GM12874 (cell line): ENCODE data around the gene LSM4.
A peak's percentile ranks its signal among the peaks of the same experiment; 100 is the strongest.

Experiments
- TF ChIP-seq, protein P1 (sequence below): IDR thresholded peaks from 2 replicates; pipeline ENCODE4 v1.5.1; 2011; ENCODE audit warnings: low read depth, mild to moderate bottlenecking, control low read depth, low read length, moderate library complexity; ENCODE audit not compliant: insufficient read depth

LSM4 gene

DNA sequence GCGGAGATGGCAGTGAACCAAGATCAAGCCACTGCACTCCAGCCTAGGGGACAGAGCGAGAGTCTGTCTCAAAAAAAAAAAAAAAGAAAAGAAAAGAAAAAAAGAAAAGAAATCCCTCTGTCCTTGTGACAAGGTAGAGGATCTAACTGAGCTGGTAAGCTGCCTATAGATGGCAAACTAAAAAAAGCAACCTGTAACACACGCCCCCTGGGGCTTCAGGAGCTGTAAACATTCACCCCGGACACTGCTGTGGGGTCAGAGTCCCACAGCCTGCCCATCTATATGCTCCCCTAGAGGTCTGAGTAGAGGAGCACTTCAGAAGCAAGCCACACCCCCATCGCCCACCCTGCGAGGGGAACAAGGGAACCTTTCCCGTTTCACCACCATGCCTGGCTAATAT lies 13.2 kb upstream of the LSM4 start:
- TF ChIP-seq, protein P1, sequence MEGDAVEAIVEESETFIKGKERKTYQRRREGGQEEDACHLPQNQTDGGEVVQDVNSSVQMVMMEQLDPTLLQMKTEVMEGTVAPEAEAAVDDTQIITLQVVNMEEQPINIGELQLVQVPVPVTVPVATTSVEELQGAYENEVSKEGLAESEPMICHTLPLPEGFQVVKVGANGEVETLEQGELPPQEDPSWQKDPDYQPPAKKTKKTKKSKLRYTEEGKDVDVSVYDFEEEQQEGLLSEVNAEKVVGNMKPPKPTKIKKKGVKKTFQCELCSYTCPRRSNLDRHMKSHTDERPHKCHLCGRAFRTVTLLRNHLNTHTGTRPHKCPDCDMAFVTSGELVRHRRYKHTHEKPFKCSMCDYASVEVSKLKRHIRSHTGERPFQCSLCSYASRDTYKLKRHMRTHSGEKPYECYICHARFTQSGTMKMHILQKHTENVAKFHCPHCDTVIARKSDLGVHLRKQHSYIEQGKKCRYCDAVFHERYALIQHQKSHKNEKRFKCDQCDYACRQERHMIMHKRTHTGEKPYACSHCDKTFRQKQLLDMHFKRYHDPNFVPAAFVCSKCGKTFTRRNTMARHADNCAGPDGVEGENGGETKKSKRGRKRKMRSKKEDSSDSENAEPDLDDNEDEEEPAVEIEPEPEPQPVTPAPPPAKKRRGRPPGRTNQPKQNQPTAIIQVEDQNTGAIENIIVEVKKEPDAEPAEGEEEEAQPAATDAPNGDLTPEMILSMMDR = no peak

DNA sequence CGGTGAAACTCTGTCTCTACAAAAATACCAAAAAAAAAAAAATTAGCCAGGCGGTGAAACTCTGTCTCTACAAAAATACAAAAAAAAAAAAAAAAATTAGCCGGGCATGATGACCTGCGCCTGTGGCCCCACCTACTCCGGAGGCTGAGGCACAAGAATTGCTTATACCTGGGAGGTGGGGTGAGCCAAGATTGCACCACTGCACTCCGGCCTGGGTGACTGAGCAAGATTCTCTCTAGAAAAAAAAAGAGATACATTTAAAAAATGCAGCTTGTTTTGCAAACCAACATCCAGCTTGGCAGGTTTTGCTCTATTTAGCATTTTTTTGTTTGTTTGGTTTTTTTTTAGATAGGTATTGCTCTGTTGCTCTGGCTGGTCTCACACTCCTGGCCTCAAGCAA lies 10.8 kb upstream of the LSM4 start:
- TF ChIP-seq, protein P1 = no peak

DNA sequence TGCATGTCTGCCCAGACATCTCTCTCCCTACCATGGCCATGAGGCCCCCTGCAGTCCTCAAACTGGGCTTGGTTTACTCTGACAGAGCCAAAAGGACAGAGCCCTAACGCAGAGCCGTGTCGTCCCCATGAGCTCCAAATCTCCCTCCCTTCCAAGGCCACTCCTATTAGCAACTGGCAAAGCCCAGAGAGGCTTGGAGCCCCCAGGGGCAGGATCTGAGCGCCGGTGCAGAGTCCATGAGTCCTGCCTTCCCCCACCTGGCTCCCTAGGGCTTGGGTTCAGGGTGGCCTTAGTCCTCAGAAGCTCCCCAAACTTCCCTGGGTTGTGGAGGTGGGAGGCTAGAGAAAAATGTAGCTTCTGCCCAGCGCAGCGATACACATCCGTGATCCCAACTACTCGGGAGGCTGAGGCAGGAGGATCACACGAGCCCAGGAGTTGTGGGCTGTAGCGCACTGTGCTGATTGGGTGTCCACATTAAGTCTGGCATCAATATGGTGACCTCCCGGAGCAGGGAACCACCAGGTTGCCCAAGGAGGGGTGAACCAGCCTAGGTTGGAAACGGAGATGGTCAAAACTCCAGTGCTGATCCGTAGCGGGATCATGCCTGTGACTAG lies 10.1 kb upstream of the LSM4 start:
- TF ChIP-seq, protein P1 = no peak

DNA sequence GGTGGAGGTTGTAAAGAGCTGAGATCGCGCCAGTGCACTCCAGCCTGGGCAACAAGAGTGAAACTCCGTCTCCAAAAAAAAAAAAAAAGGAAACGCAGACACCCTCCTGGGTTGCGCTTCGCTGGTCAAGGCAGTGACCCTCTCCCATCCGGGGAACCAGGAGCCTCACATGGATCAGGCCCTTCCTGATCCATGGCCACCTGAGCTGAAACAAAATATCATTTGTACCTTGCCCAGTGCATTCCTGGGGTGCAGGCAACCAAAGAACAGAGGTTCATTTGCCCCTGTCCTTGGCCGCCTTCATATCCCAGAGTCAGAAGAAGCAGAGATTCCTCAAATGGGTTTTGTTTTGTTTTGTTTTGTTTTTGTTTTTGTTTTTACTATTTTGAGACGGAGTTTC lies 8.0 kb upstream of the LSM4 start:
- TF ChIP-seq, protein P1 = no peak

DNA sequence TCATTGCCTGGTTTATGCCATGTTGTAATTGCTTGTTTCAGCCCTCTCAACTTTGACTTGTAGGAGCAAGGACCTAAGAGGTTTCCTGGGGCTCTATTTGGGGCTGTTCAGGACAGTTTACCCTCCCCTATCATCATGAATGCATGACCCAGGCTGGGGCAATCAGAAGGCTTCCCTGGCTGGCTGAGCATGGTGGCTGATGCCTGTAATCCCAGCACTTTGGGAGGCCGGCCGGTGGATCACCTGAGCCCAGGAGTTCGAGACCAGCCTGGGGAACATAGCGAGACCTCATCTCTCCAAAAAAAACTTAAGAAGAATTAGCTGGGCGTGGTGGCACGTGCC lies 6.1 kb upstream of the LSM4 start:
- TF ChIP-seq, protein P1 = no peak

DNA sequence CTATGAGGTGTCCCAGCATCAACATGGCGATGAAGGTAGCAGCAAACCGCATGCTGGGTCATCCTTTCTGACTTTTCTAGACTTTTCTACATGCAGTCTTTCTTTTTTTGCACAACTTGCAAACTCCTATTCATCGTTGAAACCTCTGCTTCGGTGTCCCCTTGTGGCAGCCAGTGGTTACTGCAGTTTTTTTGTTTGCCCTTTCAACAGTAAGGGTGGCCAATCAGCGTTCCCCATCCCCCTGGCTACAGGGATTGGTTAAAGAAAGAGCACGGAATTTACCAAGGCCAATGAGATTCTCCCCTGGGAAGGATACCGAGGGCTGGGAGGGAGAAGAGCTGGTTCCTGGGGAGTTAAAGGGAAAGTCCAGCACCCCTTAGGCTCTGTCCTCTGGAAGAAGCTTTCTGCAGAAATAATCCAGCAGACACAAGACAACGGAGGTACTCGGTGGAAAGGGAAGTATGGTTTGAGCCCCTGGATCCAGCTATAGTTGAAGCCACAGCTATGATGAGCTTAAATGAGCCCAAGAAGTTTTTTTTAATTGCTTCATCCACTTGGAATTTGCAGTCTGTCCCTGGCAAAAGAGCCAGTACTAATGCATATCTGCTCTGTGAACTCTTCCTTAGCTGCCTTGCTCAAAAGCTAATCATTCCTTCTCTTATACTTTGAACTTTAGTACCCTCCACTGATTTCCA lies 5.6 kb upstream of the LSM4 start:
- TF ChIP-seq, protein P1 = peak; percentile 88

DNA sequence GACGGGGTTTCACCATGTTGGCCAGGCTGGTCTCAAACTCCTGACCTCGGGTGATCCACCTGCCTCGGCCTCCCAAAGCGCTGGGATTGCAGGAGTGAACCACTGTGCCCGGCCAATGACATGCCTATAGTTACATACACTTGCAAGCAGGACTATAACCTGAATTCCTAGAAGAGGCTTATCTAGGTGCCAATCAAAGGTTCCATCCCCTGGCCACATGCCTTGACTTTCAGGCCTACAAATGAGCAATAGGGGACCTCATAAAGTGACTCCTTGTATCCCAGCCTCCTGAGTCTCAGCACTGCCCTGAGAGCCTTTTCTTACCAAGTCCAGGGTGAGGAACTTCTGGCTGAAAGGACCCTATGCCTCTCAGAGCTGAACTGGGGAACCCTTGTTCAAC lies 3.9 kb upstream of the LSM4 start:
- TF ChIP-seq, protein P1 = no peak
